ENCODE data around the gene ADTRP. TPM values are rescaled to one million over a fixed set of nuclear protein-coding genes. Genes with fewer than 3 reads are reported as not detected.
A peak's percentile ranks its signal among the peaks of the same experiment; 100 is the strongest.

ADTRP gene
- total RNA-seq, 4 donors from 2014 or later: 119 to 199 (median 181) TPM

GRCh38 chr6:11769811-11770545, 8.6 kb downstream of the ADTRP start:
- H3K36me3 ChIP-seq: no peaks in the 10 kb centered on the region
- 40 to 43% methylated on average over 6 to 11 of the region's 11 CpGs for WGBS, 2 donors (ENCODE audit: low coverage in 1 of 2)
- no peak for TF ChIP-seq CTCF (IDR thresholded peaks at IDR 0.05)
- no peak for TF ChIP-seq EP300 (IDR thresholded peaks at IDR 0.05; ENCODE audit: low read depth)
- no peak for TF ChIP-seq POLR2AphosphoS5 (IDR thresholded peaks at IDR 0.05)
- no peak for TF ChIP-seq POLR2A (IDR thresholded peaks at IDR 0.05)
- H3K27ac ChIP-seq: peak overlapping the region; percentile 80 to 90 (median 88)
- H3K4me1 ChIP-seq: peaks cover 15 to 44% (median 31%) of the 10 kb centered on the region in 4 donors
- DNase-seq: peak; percentile 41
- in situ Hi-C loops (cut with MboI; ENCODE audit: low pct_ligation_motif_present in 1 of 4, low pct_unique_long_range_greater_than_20kb in 1 of 4, low sequenced_read_pairs in 3 of 4) (no loop called here), intact Hi-C loops (cut with DNase I; ENCODE audit: low total_unique reads) (no loop called here)
- no peaks in the 10 kb centered on the region for H3K27me3 ChIP-seq
- peak overlapping the region in 1 of 4 donors; percentile 1 for H3K4me3 ChIP-seq
- H3K9me3 ChIP-seq: no peaks in the 10 kb centered on the region

- TF ChIP-seq EP300 (IDR thresholded peaks at IDR 0.05; ENCODE audit: low read depth) (no peak), CTCF (IDR thresholded peaks at IDR 0.05) (no peak), POLR2A (IDR thresholded peaks at IDR 0.05) (no peak), POLR2AphosphoS5 (IDR thresholded peaks at IDR 0.05) (no peak)
- intact Hi-C loops (cut with DNase I; ENCODE audit: low total_unique reads): no loop called here
- Histone ChIP-seq H3K27me3 (no peaks in the 10 kb centered on the region), H3K4me1 (peaks cover 15 to 47% (median 33%) of the 10 kb centered on the region in 4 donors), H3K36me3 (no peaks in the 10 kb centered on the region), H3K9me3 (no peaks in the 10 kb centered on the region), H3K4me3 (no peak overlapping the region), H3K27ac (peak overlapping the region in 3 of 4 donors; percentile 80 to 89 (median 88))
- DNase-seq: no peak
- 80% methylated on average over 2 of the region's 2 CpGs; no CpG with 5 or more reads in 1 of the 2 donors for WGBS, 2 donors (ENCODE audit: low coverage in 1 of 2)
- in situ Hi-C loops (cut with MboI; ENCODE audit: low pct_ligation_motif_present in 1 of 4, low pct_unique_long_range_greater_than_20kb in 1 of 4, low sequenced_read_pairs in 3 of 4): no loop called here
Observed at GRCh38 chr6:11769244-11769643, 9.4 kb downstream of the ADTRP start.

- intact Hi-C loops (cut with DNase I; ENCODE audit: low total_unique reads) (no loop called here), in situ Hi-C loops (cut with MboI; ENCODE audit: low pct_ligation_motif_present in 1 of 4, low pct_unique_long_range_greater_than_20kb in 1 of 4, low sequenced_read_pairs in 3 of 4) (no loop called here)
- Histone ChIP-seq H3K9me3 (no peaks in the 10 kb centered on the region), H3K36me3 (no peaks in the 10 kb centered on the region), H3K4me1 (peaks cover 24 to 57% (median 44%) of the 10 kb centered on the region in 4 donors), H3K27ac (peak overlapping the region in 3 of 4 donors; percentile 8 to 88 (median 80)), H3K4me3 (no peak overlapping the region), H3K27me3 (no peaks in the 10 kb centered on the region)
- TF ChIP-seq POLR2A (IDR thresholded peaks at IDR 0.05) (no peak), EP300 (IDR thresholded peaks at IDR 0.05; ENCODE audit: low read depth) (no peak), CTCF (IDR thresholded peaks at IDR 0.05) (no peak), POLR2AphosphoS5 (IDR thresholded peaks at IDR 0.05) (no peak)
- 71 to 86% methylated on average over 6 to 7 of the region's 7 CpGs for WGBS, 2 donors (ENCODE audit: low coverage in 1 of 2)
- DNase-seq: no peak
Observed at GRCh38 chr6:11767978-11768756, 10.4 kb downstream of the ADTRP start.

GRCh38 chr6:11767458-11767857, 11.1 kb downstream of the ADTRP start:
- Histone ChIP-seq H3K27ac (peak overlapping the region in 1 of 4 donors; percentile 38), H3K4me3 (no peak overlapping the region), H3K36me3 (no peaks in the 10 kb centered on the region), H3K4me1 (peaks cover 31 to 64% (median 51%) of the 10 kb centered on the region in 4 donors), H3K27me3 (no peaks in the 10 kb centered on the region), H3K9me3 (no peaks in the 10 kb centered on the region)
- in situ Hi-C loops (cut with MboI; ENCODE audit: low pct_ligation_motif_present in 1 of 4, low pct_unique_long_range_greater_than_20kb in 1 of 4, low sequenced_read_pairs in 3 of 4) (no loop called here), intact Hi-C loops (cut with DNase I; ENCODE audit: low total_unique reads) (no loop called here)
- 84 to 100% methylated on average over 2 of the region's 2 CpGs for WGBS, 2 donors (ENCODE audit: low coverage in 1 of 2)
- no peak for TF ChIP-seq CTCF (IDR thresholded peaks at IDR 0.05)
- no peak for TF ChIP-seq EP300 (IDR thresholded peaks at IDR 0.05; ENCODE audit: low read depth)
- no peak for TF ChIP-seq POLR2A (IDR thresholded peaks at IDR 0.05)
- TF ChIP-seq POLR2AphosphoS5 (IDR thresholded peaks at IDR 0.05): no peak
- no peak for DNase-seq
